GM18907 (cell line): Measurements from ENCODE around the gene ITGA2.

Experiments used
- ATAC-seq: cut with Tn5 transposase; IDR thresholded peaks from one replicate; pipeline ENCODE4 v1.9.1; 2021; ENCODE audit warnings: mild to moderate bottlenecking, moderate library complexity; ENCODE audit not compliant: unreplicated experiment

ITGA2 gene

GRCh38 chr5:53133020-53133419, 143.9 kb downstream of the ITGA2 start:
- no peak for ATAC-seq
